ENCODE measurements around the gene RALGAPB. TPM values are rescaled to one million over a fixed set of nuclear protein-coding genes. Genes with fewer than 3 reads are reported as not detected.

The RALGAPB gene
- polyA plus RNA-seq, 1 donor (not counting 4 experiments of a cell fraction or from before 2014, with no cell fraction given) = 23.8 TPM

- TF ChIP-seq CTCF (optimal IDR thresholded peaks at IDR 0.05 in 1 of 3, IDR thresholded peaks at IDR 0.05 in 1 of 3, conservative IDR thresholded peaks at IDR 0.05 in 1 of 3; ENCODE audit: extremely low read depth in 1 of 3, insufficient read depth in 2 of 3, low read length in 3 of 3) (no peak), EZH2 (IDR thresholded peaks at IDR 0.05; ENCODE audit: low read length) (no peak)
- FAIRE-seq = no peak
These were observed 41.5 kb downstream of the RALGAPB start for GRCh38 chr20:38514185-38514584.

GRCh38 chr20:38514947-38515346, 42.3 kb downstream of the RALGAPB start:
- Histone ChIP-seq H3K36me3 (ENCODE audit: control insufficient read depth in 2 of 2, extremely low read depth in 1 of 2, insufficient read depth in 2 of 2, low read length in 2 of 2) (peaks cover 6 to 10% of the 10 kb centered on the region in 2 experiments), H3K27ac (ENCODE audit: control insufficient read depth, insufficient read depth, low read length) (no peak overlapping the region), H3K9me1 (ENCODE audit: control insufficient read depth, extremely low read depth, insufficient read depth, low read length) (no peaks in the 10 kb centered on the region), H3K79me2 (ENCODE audit: control insufficient read depth, insufficient read depth, low read length) (peaks cover 6% of the 10 kb centered on the region), H3K4me1 (ENCODE audit: control insufficient read depth, extremely low read depth, insufficient read depth, low read length) (peaks cover 7% of the 10 kb centered on the region), H3K9ac (ENCODE audit: control insufficient read depth, extremely low read depth, insufficient read depth, low read length) (no peak overlapping the region), H3K9me3 (ENCODE audit: control insufficient read depth, low read depth, low read length) (no peaks in the 10 kb centered on the region), H3K27me3 (ENCODE audit: control insufficient read depth, extremely low read depth, insufficient read depth, low read length) (no peaks in the 10 kb centered on the region), H2AFZ (ENCODE audit: control insufficient read depth, low read length) (no peak overlapping the region), H4K20me1 (ENCODE audit: control insufficient read depth, extremely low read depth, insufficient read depth, low read length) (no peaks in the 10 kb centered on the region), H3K4me3 (ENCODE audit: control insufficient read depth in 2 of 3, extremely low read depth in 1 of 3, insufficient read depth in 2 of 3, low read depth in 1 of 3, low read length in 3 of 3) (no peak overlapping the region), H3K4me2 (ENCODE audit: control insufficient read depth, extremely low read depth, insufficient read depth, low read depth, low read length) (no peak overlapping the region)
- no peak for DNase-seq (ENCODE audit: low read depth, low spot score)
- TF ChIP-seq EZH2 (IDR thresholded peaks at IDR 0.05; ENCODE audit: low read length) = no peak
- TF ChIP-seq CTCF (optimal IDR thresholded peaks at IDR 0.05 in 1 of 3, IDR thresholded peaks at IDR 0.05 in 1 of 3, conservative IDR thresholded peaks at IDR 0.05 in 1 of 3; ENCODE audit: extremely low read depth in 1 of 3, insufficient read depth in 2 of 3, low read length in 3 of 3) = no peak
- dilution Hi-C loops (cut with MboI; ENCODE audit: extremely low pct_ligation_motif_present, low sequenced_read_pairs) = no loop called here
- FAIRE-seq = no peak

More at GRCh38 chr20:38514185-38514584, 41.5 kb downstream of the RALGAPB start:
- Histone ChIP-seq H3K9me1 (ENCODE audit: control insufficient read depth, extremely low read depth, insufficient read depth, low read length) (no peaks in the 10 kb centered on the region), H3K4me3 (ENCODE audit: control insufficient read depth in 2 of 3, extremely low read depth in 1 of 3, insufficient read depth in 2 of 3, low read depth in 1 of 3, low read length in 3 of 3) (no peak overlapping the region), H3K79me2 (ENCODE audit: control insufficient read depth, insufficient read depth, low read length) (peaks cover 6% of the 10 kb centered on the region), H3K27ac (ENCODE audit: control insufficient read depth, insufficient read depth, low read length) (no peak overlapping the region), H3K9ac (ENCODE audit: control insufficient read depth, extremely low read depth, insufficient read depth, low read length) (no peak overlapping the region), H3K4me1 (ENCODE audit: control insufficient read depth, extremely low read depth, insufficient read depth, low read length) (no peaks in the 10 kb centered on the region), H3K27me3 (ENCODE audit: control insufficient read depth, extremely low read depth, insufficient read depth, low read length) (no peaks in the 10 kb centered on the region), H3K36me3 (ENCODE audit: control insufficient read depth in 2 of 2, extremely low read depth in 1 of 2, insufficient read depth in 2 of 2, low read length in 2 of 2) (peaks cover 9 to 10% of the 10 kb centered on the region in 2 experiments), H2AFZ (ENCODE audit: control insufficient read depth, low read length) (no peak overlapping the region), H3K9me3 (ENCODE audit: control insufficient read depth, low read depth, low read length) (no peaks in the 10 kb centered on the region), H3K4me2 (ENCODE audit: control insufficient read depth, extremely low read depth, insufficient read depth, low read depth, low read length) (no peak overlapping the region), H4K20me1 (ENCODE audit: control insufficient read depth, extremely low read depth, insufficient read depth, low read length) (no peaks in the 10 kb centered on the region)
- DNase-seq (ENCODE audit: low read depth, low spot score) = no peak
- dilution Hi-C loops (cut with MboI; ENCODE audit: extremely low pct_ligation_motif_present, low sequenced_read_pairs) = no loop called here

Measured in keratinocyte (primary cell).